Fibroblast of mammary gland (primary cell): ENCODE measurements around the gene FGF12.

Experiments used
- DNase-seq: peaks from one replicate; pipeline ENCODE4 v3.0.0-alpha.2; 2010; ENCODE audit warnings: low read depth
- H3K4me3 ChIP-seq: 2 replicates; pipeline ENCODE4 v1.5.1; 2011; ENCODE audit warnings: low read depth, mild to moderate bottlenecking, low read length, moderate library complexity; ENCODE audit not compliant: control insufficient read depth
- TF ChIP-seq, protein P1 (sequence below): conservative IDR thresholded peaks from 2 replicates; pipeline ENCODE4 v1.5.1; 2011; ENCODE audit warnings: low read depth, low read length, inconsistent platforms; ENCODE audit not compliant: control insufficient read depth, insufficient read depth

Gene FGF12

DNA sequence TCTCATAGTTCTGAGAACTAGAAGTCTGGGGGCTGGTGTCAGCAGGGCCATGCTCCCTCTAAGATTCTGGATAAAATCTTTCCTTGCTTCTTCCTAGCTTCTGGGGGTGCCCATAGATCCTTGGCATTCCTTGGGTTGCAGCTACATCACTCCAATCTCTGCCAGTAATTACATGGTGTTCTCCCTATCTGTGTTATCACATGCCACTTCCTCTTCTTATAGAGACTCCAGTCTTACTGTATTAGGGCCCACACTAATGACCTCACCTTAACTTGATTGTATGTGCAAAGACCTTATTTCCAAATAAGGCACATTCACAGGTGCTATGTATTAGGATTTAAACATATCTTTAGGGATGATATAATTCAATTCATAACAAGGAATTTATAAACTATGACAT lies 618.5 kb downstream of the FGF12 start:
- H3K4me3 ChIP-seq: no peak overlapping the region
- TF ChIP-seq, protein P1, sequence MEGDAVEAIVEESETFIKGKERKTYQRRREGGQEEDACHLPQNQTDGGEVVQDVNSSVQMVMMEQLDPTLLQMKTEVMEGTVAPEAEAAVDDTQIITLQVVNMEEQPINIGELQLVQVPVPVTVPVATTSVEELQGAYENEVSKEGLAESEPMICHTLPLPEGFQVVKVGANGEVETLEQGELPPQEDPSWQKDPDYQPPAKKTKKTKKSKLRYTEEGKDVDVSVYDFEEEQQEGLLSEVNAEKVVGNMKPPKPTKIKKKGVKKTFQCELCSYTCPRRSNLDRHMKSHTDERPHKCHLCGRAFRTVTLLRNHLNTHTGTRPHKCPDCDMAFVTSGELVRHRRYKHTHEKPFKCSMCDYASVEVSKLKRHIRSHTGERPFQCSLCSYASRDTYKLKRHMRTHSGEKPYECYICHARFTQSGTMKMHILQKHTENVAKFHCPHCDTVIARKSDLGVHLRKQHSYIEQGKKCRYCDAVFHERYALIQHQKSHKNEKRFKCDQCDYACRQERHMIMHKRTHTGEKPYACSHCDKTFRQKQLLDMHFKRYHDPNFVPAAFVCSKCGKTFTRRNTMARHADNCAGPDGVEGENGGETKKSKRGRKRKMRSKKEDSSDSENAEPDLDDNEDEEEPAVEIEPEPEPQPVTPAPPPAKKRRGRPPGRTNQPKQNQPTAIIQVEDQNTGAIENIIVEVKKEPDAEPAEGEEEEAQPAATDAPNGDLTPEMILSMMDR: no peak
- no peak for DNase-seq

- H3K4me3 ChIP-seq: no peak overlapping the region
- TF ChIP-seq, protein P1: no peak
- no peak for DNase-seq
Observed at GRCh38 chr3:192106543-192106942, 620.8 kb downstream of the FGF12 start.

DNA sequence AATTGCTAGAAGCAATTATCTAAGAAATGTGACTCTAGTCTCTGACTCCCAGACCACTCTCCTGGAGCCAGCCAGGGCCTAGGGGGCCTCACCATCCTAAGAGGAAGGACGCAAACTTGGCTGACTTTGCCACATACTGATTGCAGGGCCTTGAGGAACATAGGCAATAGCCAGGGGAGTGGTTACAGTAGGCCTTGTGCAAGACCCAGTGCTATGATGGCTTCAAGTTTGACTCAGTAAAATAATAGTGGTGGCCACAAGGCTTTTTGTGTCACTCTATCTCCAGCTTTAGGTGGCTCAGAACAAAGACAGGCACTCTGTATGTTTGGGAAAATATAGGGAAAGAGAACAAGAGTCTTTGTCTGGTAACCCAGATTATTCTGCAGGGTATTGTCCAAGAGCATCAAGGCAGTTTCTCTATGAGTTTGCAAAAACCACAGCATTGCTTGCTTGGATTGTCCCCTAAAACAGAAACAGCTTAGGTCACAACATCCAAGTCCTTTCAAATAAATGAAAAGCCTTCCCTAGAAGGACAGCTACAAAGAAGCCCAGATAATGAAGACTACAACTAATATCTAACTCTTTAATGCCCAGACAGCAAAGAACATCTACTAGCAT lies 634.8 kb downstream of the FGF12 start:
- TF ChIP-seq, protein P1: no peak
- peak; percentile 3 for DNase-seq
- H3K4me3 ChIP-seq: no peak overlapping the region

DNA sequence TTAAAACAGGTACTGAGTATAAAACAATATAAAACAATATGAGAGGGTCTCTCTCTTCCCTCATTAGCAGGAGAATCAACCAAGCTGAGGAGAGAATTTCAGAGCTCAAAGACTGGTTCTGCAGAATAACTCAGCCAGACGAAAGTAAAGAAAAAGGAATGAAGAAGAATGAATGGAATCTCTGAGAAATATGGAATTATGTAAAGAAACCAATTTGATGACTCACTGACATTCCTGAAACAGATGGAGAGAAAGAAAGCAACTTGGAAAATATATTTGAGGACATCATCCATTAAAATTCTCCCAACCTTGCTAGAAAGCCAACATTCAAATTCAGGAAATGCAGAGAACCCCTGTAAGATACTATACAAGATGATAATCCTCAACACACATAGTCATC lies 635.5 kb downstream of the FGF12 start:
- TF ChIP-seq, protein P1: no peak
- peak; percentile 6 for DNase-seq
- no peak overlapping the region for H3K4me3 ChIP-seq

- DNase-seq: no peak
- TF ChIP-seq, protein P1: no peak
- no peak overlapping the region for H3K4me3 ChIP-seq
Observed at GRCh38 chr3:192090586-192090985, 636.8 kb downstream of the FGF12 start.
